Caki2 (cell line): ENCODE data around the gene TERT. TPM values are rescaled to one million over a fixed set of nuclear protein-coding genes. Genes with fewer than 3 reads are reported as not detected.

ENCODE experiments used
- DNase-seq: peaks from one replicate; pipeline ENCODE4 v3.0.0-alpha.2; 2015; ENCODE audit warnings: low read depth
- in situ Hi-C: cut with HindIII; loops from 2 replicates; pipeline ENCODE4 v1.10.0; 2016; ENCODE audit warnings: low sequenced_read_pairs, low pct_unique_long_range_greater_than_20kb, mixed read lengths
- total RNA-seq: library from RNA; depleted of rRNA; stranded (reverse); fragments of >200 nt; shearing (Covaris generic); gene quantifications from 2 replicates; pipeline ENCODE4 v1.2.3, GENCODE V29; 2014; ENCODE audit warnings: low replicate concordance

Gene TERT
- total RNA-seq, 1 experiment from 2014 or later = 0.03 TPM

DNA sequence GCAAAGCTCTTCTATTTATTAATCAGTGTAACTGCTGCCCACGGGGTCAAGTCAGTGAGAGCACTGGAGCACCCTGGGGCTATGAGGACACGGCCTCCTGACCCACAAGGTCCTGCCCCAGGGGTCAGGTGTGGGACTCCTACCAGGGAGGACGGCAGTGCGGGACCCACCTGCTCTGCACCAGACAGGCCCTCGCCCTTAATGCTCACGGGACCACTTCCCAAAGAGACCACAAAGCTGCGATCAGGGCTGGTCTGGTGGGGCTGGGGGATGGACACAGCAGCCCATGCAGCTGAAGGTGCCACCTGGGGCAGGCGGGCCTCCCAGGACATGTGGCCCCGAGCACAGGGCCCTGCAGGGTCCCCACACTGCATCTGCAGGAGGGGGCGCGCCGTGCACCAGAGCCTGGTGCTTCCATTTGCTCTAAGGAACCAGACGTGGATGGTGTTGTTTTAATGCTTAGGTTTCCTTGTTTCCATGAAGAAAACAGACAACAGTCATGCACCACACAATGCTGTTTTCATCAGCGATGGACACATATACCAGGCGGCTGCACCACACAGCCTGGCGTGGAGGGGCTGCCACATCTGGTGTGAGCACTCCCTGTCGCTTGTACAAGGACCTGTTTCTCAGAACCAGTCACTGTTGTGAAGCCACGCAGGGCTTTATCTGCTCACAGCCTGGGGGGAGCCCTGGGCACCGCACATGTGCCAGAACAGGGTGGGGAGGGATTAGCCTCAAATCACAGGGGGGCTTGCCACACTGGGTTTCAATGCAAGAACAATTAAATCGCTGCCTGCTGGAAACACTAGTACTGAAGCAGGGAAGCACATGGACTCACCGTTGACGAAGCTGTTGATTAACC lies 27.4 kb upstream of the TERT start:
- no peak for DNase-seq
- in situ Hi-C loops = no loop called here

DNA sequence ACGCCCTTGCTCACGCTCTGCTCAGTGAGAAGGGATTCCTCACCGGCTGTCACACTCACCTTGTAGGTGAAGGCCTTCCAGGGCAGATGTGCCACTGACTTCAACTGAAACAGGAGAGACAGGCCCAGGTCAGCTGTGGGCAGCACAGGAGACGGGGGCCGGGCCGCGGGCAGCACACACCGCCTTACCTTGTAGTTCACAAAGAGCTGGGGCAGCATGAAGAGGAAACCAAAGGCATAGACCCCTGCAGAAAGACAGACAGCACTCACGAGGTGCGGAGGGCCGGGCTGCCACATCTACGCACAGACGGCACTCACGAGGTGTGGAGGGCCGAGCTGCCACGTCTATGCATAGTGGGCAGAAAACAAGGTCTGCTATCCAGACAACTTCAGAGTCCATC lies 26.7 kb upstream of the TERT start:
- no peak for DNase-seq
- in situ Hi-C loops = no loop called here

GRCh38 chr5:1320436-1321344 lies 25.8 kb upstream of the TERT start:
- in situ Hi-C loops = no loop called here
- no peak for DNase-seq

- in situ Hi-C loops = no loop called here
- DNase-seq = no peak
Measured at GRCh38 chr5:1319436-1320256, 24.8 kb upstream of the TERT start.

- in situ Hi-C loops = no loop called here
- DNase-seq = no peak
Measured at GRCh38 chr5:1318659-1319251, 23.9 kb upstream of the TERT start.

- DNase-seq = no peak
- in situ Hi-C loops = no loop called here
Measured at GRCh38 chr5:1317921-1318565, 23.2 kb upstream of the TERT start.

DNA sequence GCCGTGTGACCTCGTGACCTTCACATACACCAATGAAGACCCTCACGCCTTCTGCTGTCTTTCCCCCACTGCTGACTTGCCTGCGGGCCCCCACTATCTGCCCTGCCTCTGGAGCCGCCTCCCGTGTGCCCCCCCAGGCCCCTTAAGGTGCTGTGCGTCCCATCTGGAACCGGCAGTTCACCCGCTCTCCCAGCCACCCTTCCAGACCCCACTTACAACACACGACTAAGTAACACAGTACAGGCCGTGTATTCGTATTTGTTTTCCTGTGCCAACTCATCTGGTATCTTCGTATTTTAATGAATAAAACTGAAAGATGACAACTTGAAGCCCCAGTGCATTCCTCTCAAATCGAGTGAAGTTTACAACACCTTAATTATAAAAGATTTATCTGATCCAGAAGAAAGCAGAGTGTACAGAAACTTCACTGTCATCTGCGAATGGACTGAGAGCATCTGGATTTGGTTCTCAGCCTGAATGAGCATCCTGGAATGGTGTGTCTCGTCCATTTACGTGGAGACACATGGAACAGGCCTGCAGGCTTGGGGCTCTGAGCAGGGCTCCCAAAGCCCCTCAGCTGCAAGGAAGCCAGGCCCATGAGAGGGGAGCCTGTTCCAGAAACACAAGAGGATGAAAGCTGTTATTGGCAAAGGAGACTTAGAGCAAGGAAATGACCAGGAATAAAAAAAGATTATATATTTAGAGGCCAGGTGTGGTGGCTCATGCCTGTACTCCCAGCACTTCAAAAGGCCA lies 21.9 kb upstream of the TERT start:
- no peak for DNase-seq
- in situ Hi-C loops = no loop called here

DNA sequence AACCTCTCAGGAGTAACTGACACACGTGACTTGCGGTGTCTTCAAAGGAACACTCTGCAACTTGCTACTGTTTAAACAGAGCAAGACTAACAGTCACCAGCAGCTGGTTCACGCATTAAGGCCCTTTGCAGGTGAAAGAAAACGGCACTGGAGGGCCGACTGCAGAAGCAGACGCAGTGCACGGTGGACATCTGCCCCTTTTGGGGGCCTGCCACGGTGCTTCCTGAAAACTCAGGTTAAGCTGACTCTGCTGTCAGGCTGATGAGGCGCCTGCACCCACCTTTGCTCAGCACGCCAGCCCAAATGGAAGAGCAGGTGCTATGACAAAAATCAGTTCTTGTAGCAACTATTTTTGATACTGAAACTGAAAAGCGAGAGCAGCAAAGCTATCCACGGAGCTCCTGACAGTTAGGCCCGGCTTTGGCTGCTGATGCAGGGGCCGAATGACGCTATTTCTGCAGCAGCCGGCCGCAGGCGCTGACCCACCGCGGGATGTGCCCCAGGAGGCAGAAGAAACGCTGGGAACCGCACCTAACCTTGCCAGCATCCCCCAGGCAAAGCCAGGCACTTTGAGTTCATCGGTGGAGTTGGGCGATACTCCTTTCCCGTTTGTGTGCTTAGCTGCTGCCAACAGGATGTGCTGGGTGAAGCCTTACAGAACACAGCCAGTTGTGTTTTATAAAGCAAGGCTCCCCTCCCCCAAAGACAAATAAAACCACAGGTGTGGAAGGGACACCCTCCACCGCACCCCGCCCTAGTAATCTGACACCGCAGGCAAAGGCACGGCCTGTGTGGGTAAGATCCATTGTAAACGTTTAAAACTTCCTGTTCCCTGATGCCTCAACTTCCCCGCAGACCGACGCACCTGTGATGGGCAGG lies 21.1 kb upstream of the TERT start:
- in situ Hi-C loops = no loop called here
- peak; percentile 10 for DNase-seq

GRCh38 chr5:1315018-1315708 lies 20.3 kb upstream of the TERT start:
- no peak for DNase-seq
- in situ Hi-C loops = no loop called here

DNA sequence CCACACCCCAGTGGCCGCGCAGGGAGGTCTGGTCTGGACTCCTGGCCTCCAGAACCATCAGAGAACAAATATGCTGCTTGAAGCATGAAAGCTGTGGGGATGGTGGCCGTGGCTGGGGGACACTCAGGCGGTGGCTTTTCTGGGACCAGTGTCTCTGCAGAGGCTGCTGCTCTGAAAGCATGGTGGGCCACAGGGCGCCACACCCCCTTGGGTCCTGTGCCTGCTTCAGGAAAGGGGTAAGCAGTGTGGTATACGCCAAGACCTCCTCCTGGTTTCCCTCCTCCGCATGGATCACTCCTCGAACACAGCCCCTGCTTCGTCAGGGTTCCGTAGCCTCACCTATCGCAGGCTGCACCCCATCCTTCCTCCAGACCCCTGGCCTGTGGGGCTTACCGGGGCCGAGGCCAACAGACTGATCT lies 19.7 kb upstream of the TERT start:
- DNase-seq = no peak
- in situ Hi-C loops = no loop called here

- no peak for DNase-seq
- in situ Hi-C loops = no loop called here
Measured at GRCh38 chr5:1312993-1313833, 18.3 kb upstream of the TERT start.

- DNase-seq = no peak
- in situ Hi-C loops = no loop called here
Measured at GRCh38 chr5:1312206-1312605, 17.3 kb upstream of the TERT start.

DNA sequence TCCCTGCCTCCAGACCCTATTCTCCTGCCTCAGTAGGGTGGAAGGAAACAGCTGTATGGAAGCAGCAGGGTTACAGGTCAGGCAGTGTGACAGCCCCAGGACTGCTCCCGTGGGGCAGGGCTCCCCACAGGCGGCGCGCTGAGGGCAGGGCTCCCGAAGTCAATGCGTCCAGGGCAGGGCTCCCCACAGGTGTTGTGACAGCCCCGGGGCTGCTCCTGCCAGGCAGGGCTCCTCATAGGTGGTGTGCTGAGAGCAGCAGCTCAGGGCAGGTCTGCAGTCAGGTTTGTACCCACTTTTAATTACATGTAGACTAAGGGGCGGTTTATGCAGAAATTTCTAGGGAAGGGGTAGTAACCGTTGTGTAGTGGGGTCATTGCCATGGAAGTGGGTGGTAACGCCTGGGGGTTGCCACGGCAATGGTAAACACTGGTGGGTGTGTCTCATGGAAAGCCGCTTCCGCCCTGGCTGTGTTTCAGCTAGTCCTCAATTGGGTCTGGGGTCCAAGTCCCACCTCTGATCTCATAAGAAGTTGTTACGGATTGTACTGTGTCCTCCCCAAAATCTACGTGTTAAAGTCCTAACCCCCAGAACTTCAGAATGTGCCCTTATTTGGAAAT lies 16.7 kb upstream of the TERT start:
- in situ Hi-C loops = no loop called here

DNA sequence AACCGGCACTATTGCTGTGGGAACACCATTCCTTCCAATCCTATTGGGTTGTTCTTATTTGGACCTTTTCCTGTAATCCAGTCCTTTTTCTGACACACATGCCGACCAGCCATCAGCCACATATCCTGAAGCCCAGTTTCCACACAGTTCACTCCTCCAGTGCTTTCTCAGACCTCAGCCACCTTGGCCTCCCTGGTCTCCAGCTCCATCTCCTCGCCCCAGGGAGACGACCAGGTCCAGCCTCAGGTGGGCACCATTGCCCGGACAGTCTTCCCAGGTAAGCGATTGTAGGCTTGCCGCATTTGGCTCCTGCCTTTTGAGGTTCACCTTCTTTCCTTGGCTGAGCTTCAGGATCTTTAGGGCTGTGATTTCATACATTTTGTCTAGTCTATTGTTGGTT lies 15.2 kb upstream of the TERT start:
- in situ Hi-C loops = no loop called here
- DNase-seq = no peak

More for the DNA sequence above, 16.7 kb upstream of the TERT start:
- no peak for DNase-seq
